ELF-1 (cell line): ENCODE data around the gene RCL1.

ENCODE experiments used
- DNase-seq: peaks from one replicate; pipeline ENCODE4 v3.0.0-alpha.2; 2016; ENCODE audit warnings: low read depth, low spot score

RCL1 gene

GRCh38 chr9:4810565-4810964 lies 17.8 kb downstream of the RCL1 start:
- DNase-seq = no peak

- DNase-seq = no peak
Observed at GRCh38 chr9:4811824-4812223, 19.1 kb downstream of the RCL1 start.

- DNase-seq = no peak
Observed at GRCh38 chr9:4812858-4813257, 20.1 kb downstream of the RCL1 start.

GRCh38 chr9:4814913-4815312 lies 22.2 kb downstream of the RCL1 start:
- DNase-seq = no peak

GRCh38 chr9:4815381-4815956 lies 22.7 kb downstream of the RCL1 start:
- no peak for DNase-seq

- no peak for DNase-seq
Observed at GRCh38 chr9:4820168-4820567, 27.4 kb downstream of the RCL1 start.

GRCh38 chr9:4821133-4821532 lies 28.4 kb downstream of the RCL1 start:
- DNase-seq = no peak

- DNase-seq = no peak
Observed at GRCh38 chr9:4822057-4822456, 29.3 kb downstream of the RCL1 start.

GRCh38 chr9:4826417-4827166 lies 33.8 kb downstream of the RCL1 start:
- DNase-seq = no peak

GRCh38 chr9:4827224-4827623 lies 34.5 kb downstream of the RCL1 start:
- no peak for DNase-seq

- no peak for DNase-seq
Observed at GRCh38 chr9:4828761-4829160, 36.0 kb downstream of the RCL1 start.

GRCh38 chr9:4829969-4830368 lies 37.2 kb downstream of the RCL1 start:
- no peak for DNase-seq

- DNase-seq = no peak
Observed at GRCh38 chr9:4830699-4831098, 38.0 kb downstream of the RCL1 start.

GRCh38 chr9:4831119-4831518 lies 38.4 kb downstream of the RCL1 start:
- DNase-seq = peak; percentile 14

GRCh38 chr9:4831944-4832343 lies 39.2 kb downstream of the RCL1 start:
- DNase-seq = no peak

GRCh38 chr9:4832786-4833579 lies 40.2 kb downstream of the RCL1 start:
- DNase-seq = no peak

- no peak for DNase-seq
Observed at GRCh38 chr9:4833781-4834560, 41.2 kb downstream of the RCL1 start.

- no peak for DNase-seq
Observed at GRCh38 chr9:4836676-4837075, 43.9 kb downstream of the RCL1 start.

GRCh38 chr9:4837261-4838188 lies 44.8 kb downstream of the RCL1 start:
- DNase-seq = no peak

GRCh38 chr9:4838189-4838546 lies 45.4 kb downstream of the RCL1 start:
- DNase-seq = no peak

- no peak for DNase-seq
Observed at GRCh38 chr9:4839470-4839912, 46.7 kb downstream of the RCL1 start.
